ENCODE results near the gene PHF19. TPM values are rescaled to one million over a fixed set of nuclear protein-coding genes. Genes with fewer than 3 reads are reported as not detected.

PHF19 gene
- total and polyA plus RNA-seq, 2 of the 8 experiments (the other 6 are each of a cell fraction or from before 2014, with no cell fraction given), result 28.2 to 31.8 TPM

DNA sequence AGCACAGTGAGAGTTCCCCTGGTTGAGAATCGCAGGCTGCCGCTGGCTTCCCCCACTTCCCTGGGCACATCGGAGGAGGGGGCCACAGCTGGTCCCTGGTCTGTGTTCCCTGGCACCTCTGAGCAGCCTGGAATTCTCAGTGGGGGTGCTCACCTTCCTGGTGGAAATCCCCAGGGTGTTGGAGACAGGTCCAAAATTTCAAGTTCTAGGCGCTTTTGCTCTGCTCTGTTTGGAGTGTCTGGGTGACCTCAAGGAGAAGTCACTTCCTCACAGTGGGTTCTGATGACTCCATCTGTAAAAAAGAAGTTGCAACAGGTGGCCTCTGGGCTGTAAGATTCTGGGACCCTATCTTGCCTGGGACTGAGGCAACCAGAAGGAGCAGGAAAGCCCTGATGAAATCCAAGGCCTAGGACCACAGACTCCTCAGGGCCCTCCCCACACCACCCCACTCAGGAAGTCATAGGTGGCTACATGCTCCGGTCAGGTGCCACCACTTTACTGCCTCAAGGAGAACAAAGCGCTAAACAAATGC lies 49.5 kb upstream of the PHF19 start, which contains the start of gene TRAF1 (continued):
- no peak for TF ChIP-seq EGR1 (IDR thresholded peaks at IDR 0.05; ENCODE audit: borderline replicate concordance, low read depth, low read length)
- TF ChIP-seq, protein P1, sequence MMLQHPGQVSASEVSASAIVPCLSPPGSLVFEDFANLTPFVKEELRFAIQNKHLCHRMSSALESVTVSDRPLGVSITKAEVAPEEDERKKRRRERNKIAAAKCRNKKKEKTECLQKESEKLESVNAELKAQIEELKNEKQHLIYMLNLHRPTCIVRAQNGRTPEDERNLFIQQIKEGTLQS (IDR thresholded peaks at IDR 0.05; ENCODE audit: insufficient read depth, low read depth, low read length), result no peak
